K562 (cell line): ENCODE measurements around the gene RGS17. TPM values are rescaled to one million over a fixed set of nuclear protein-coding genes. Genes with fewer than 3 reads are reported as not detected.

Experiments used
- ATAC-seq: fragments of 200-7000 bp; cut with Tn5 transposase; 3 replicates; pipeline ENCODE4 v1.9.1; 2020; ENCODE audit warnings: moderate library complexity
- BruUV-seq: library from RNA; stranded (reverse); fragments of 400-500 nt; replicated peaks from 2 replicates; lab custom pipeline; 2021; lab: Mats Ljungman, UMichigan
- CTCF ChIA-PET: fragments of 300-600 bp; formaldehyde crosslinking; extraction: SDS; loops from one replicate; lab custom pipeline; 2021; ENCODE audit warnings: low intra/inter-chr PET ratio; lab: Yijun Ruan, JAX
- POLR2A ChIA-PET: fragments of 300-600, 350-650 bp; sonication (Branson Sonifier 250); formaldehyde crosslinking; extraction: SDS; loops from one replicate; lab custom pipeline; 2021; ENCODE audit warnings: antibody characterized with exemption, inconsistent platforms; lab: Yijun Ruan, JAX
- DNase-seq, 4 experiments: peaks; one replicate each; pipeline versions ENCODE4 v3.0.0 to v3.0.0-alpha.2; 2011 to 2018; ENCODE audit warnings: low spot score in 3 of 4, mixed read lengths in 3 of 4; ENCODE audit errors: extremely low read depth in 1 of 4
- FAIRE-seq: peaks from 2 replicates; lab custom pipeline; 2011; peaks lifted over from hg19 to GRCh38; lab: Jason Lieb, UNC
- H2AFZ ChIP-seq: 2 replicates; pipeline ENCODE4 v1.6.0; 2011; ENCODE audit warnings: low read depth, low read length, control low read depth, inconsistent platforms
- H3K27ac ChIP-seq: fragments of 200-600 bp; 3 replicates; pipeline ENCODE4 v1.8.0; 2011; ENCODE audit warnings: low read depth, mild to moderate bottlenecking, control low read depth, inconsistent platforms, low read length, moderate library complexity, mixed read lengths; ENCODE audit errors: extremely low read depth
- H3K27me3 ChIP-seq, 2 experiments: fragments of 300-600 bp in 1 of 2; 2 replicates in 1 of 2; 3 replicates in 1 of 2; pipeline versions ENCODE4 v1.6.0 to v1.8.0; 2011; ENCODE audit warnings: inconsistent platforms in 2 of 2, low read length in 2 of 2, mild to moderate bottlenecking in 1 of 2, mixed read lengths in 1 of 2, moderate library complexity in 1 of 2; ENCODE audit not compliant: control insufficient read depth in 2 of 2, insufficient read depth in 2 of 2
- H3K36me3 ChIP-seq: fragments of 300-600 bp; 3 replicates; pipeline ENCODE4 v1.8.0; 2011; ENCODE audit warnings: mild to moderate bottlenecking, low read length, inconsistent platforms; ENCODE audit not compliant: control insufficient read depth, insufficient read depth
- H3K4me1 ChIP-seq, 2 experiments: fragments of 200-600 bp in 1 of 2; replicated peaks in 1 of 2; 2 replicates in 1 of 2; 3 replicates in 1 of 2; pipeline versions ENCODE4 v1.5.1 to v1.8.0; 2011; ENCODE audit warnings: inconsistent platforms in 2 of 2, low read length in 2 of 2, mild to moderate bottlenecking in 1 of 2, mixed read lengths in 1 of 2, moderate library complexity in 1 of 2; ENCODE audit not compliant: control insufficient read depth in 2 of 2, insufficient read depth in 2 of 2
- H3K4me2 ChIP-seq: 2 replicates; pipeline ENCODE4 v1.6.1; 2011; ENCODE audit warnings: low read length, control low read depth, inconsistent platforms, mixed read lengths; ENCODE audit not compliant: insufficient read depth
- H3K4me3 ChIP-seq: fragments of 200-600 bp; sonication (generic), shearing (Covaris generic); 2 replicates; pipeline ENCODE4 v1.5.1; 2016; ENCODE audit warnings: control low read depth, inconsistent platforms
- H3K79me2 ChIP-seq: fragments of 200-600 bp; 3 replicates; pipeline ENCODE4 v1.8.0; 2011; ENCODE audit warnings: low read length, inconsistent platforms; ENCODE audit not compliant: control insufficient read depth, insufficient read depth
- H3K9ac ChIP-seq, 2 experiments: 2 replicates each; pipeline versions ENCODE4 v1.6.0 to v1.6.1; 2011; ENCODE audit warnings: low read depth in 2 of 2, low read length in 2 of 2, control low read depth in 1 of 2, inconsistent platforms in 1 of 2, mild to moderate bottlenecking in 1 of 2, mixed read lengths in 1 of 2; ENCODE audit not compliant: insufficient read depth in 1 of 2
- H3K9me1 ChIP-seq: one replicate; pipeline ENCODE4 v1.6.0; 2011; ENCODE audit warnings: inconsistent platforms, mild to moderate bottlenecking, low read length, moderate library complexity; ENCODE audit not compliant: control insufficient read depth, insufficient read depth
- H3K9me3 ChIP-seq: replicated peaks from 2 replicates; pipeline ENCODE4 v1.5.1; 2011; ENCODE audit warnings: low read depth, low read length, inconsistent platforms; ENCODE audit not compliant: control insufficient read depth, insufficient read depth
- H4K20me1 ChIP-seq: replicated peaks from 2 replicates; pipeline ENCODE4 v1.6.1; 2011; ENCODE audit warnings: low read length, inconsistent platforms, mixed read lengths; ENCODE audit not compliant: control insufficient read depth, insufficient read depth
- KDM5B ChIP-seq: fragments of 200-600 bp; sonication (generic); IDR thresholded peaks from 2 replicates; pipeline ENCODE4 v1.6.1; 2012; ENCODE audit warnings: low read depth, mild to moderate bottlenecking, moderate library complexity, low read length, control low read depth, inconsistent platforms; ENCODE audit not compliant: insufficient replicate concordance
- POLR3A ChIP-seq: IDR thresholded peaks from 2 replicates; pipeline ENCODE4 v1.6.1; 2011; ENCODE audit warnings: borderline replicate concordance, mild to moderate bottlenecking, moderate library complexity; ENCODE audit not compliant: insufficient read length, insufficient read depth; ENCODE audit errors: extremely low read depth
- SNAPC5 ChIP-seq: fragments of 250-450 bp; sonication (Bioruptor Pico); IDR thresholded peaks from 2 replicates; pipeline ENCODE4 v1.8.0; 2021; ENCODE audit warnings: moderate library complexity, mild to moderate bottlenecking, inconsistent platforms
- TFAP4 ChIP-seq: sonication (generic); formaldehyde crosslinking; IDR thresholded peaks from 2 replicates; pipeline ENCODE4 v1.8.0; 2022; ENCODE audit warnings: missing genetic modification reagents, mild to moderate bottlenecking, moderate library complexity, borderline replicate concordance
- ZBTB8A ChIP-seq: fragments of 450-650 bp; IDR thresholded peaks from 2 replicates; pipeline ENCODE4 v1.6.1; 2018; ENCODE audit warnings: mild to moderate bottlenecking, moderate library complexity; ENCODE audit not compliant: partially characterized antibody
- ZC3H4 ChIP-seq: sonication (generic); formaldehyde crosslinking; IDR thresholded peaks from 2 replicates; pipeline ENCODE4 v1.9.0; 2021; ENCODE audit warnings: missing genetic modification reagents, borderline replicate concordance
- ZNF740 ChIP-seq, 3 experiments: fragments of 200-800 bp in 1 of 3; sonication (Bioruptor generic) in 1 of 3; sonication (generic) in 1 of 3; formaldehyde crosslinking in 1 of 3; IDR thresholded peaks; 2 replicates each; pipeline versions ENCODE4 v1.6.1 to v1.8.0; 2016 to 2022; ENCODE audit warnings: mild to moderate bottlenecking in 2 of 3, missing compliant biosample characterization in 2 of 3, missing genetic modification characterization in 2 of 3, missing genetic modification reagents in 1 of 3
- WGBS: fragments of 100-300 bp; shearing (Covaris generic); methylation state at CpG from one replicate; pipeline ENCODE4 v1.1.6; 2016; ENCODE audit warnings: low coverage, mixed read lengths; ENCODE audit not compliant: insufficient coverage; ENCODE audit errors: missing lambda C conversion rate; 5-methylcytosine and 5-hydroxymethylcytosine counted together
- in situ Hi-C: fragments of 300-500 bp; cut with MboI; formaldehyde crosslinking; loops from 4 replicates; pipeline ENCODE4 v1.15.0; 2018; ENCODE audit warnings: inconsistent platforms, mixed read lengths
- intact Hi-C: fragments of 100-400 bp; cut with micrococcal nuclease; formaldehyde crosslinking; loops from 2 replicates; pipeline ENCODE4 v1.14.2; 2022
- polyA plus RNA-seq, 8 experiments: library from polyadenylated mRNA; depleted of rRNA in 4 of 8; stranded (reverse) in 5 of 8; unstranded in 3 of 8; fragments of >200 nt; fragmentation: Nextera tagmentation in 2 of 8; fragmentation: Illumina TruSeq in 1 of 8; extraction: Ambion mirVana in 2 of 8; extraction: Trizol in 1 of 8; gene quantifications; 2 replicates each; pipeline versions ENCODE4 v1.2.1 to v1.2.3, GENCODE V29; 2011 to 2014; ENCODE audit warnings: inconsistent platforms in 1 of 8, missing spikeins in 1 of 8
- total RNA-seq, 7 experiments: library from RNA; depleted of rRNA in 6 of 7; stranded (reverse); fragments of >200 nt in 6 of 7; fragmentation: Illumina TruSeq in 2 of 7; extraction: Trizol in 2 of 7; gene quantifications; 2 replicates each; pipeline versions ENCODE4 v1.2.1 to v1.2.3, GENCODE V29; 2011 to 2021; ENCODE audit warnings: low replicate concordance in 1 of 7

Gene RGS17
- total and polyA plus RNA-seq, 9 of the 15 experiments (the other 6 are each of a cell fraction or from before 2014, with no cell fraction given): 0.01 to 0.14 (median 0.08) TPM; not detected in 6

GRCh38 chr6:153047386-153047785 lies 83.7 kb downstream of the RGS17 start:
- no peaks in the 10 kb centered on the region for H3K9me3 ChIP-seq
- BruUV-seq: no TSS peak
- no peaks in the 10 kb centered on the region for H3K79me2 ChIP-seq
- intact Hi-C loops: no loop called here
- WGBS: 0% methylated on average over 2 of the region's 2 CpGs
- FAIRE-seq: no peak
- in situ Hi-C loops: no loop called here
- no peaks in the 10 kb centered on the region for H3K27me3 ChIP-seq
- no peak overlapping the region for H3K9ac ChIP-seq
- H4K20me1 ChIP-seq: no peaks in the 10 kb centered on the region
- no peak overlapping the region for H3K4me2 ChIP-seq
- H3K36me3 ChIP-seq: no peaks in the 10 kb centered on the region
- H3K9me1 ChIP-seq: no peaks in the 10 kb centered on the region
- ChIA-PET CTCF (no interaction called here), POLR2A (no interaction called here)
- no peak for ATAC-seq
- no peak for DNase-seq
- no peaks in the 10 kb centered on the region for H3K4me1 ChIP-seq
- no peak overlapping the region for H3K4me3 ChIP-seq
- no peak overlapping the region for H3K27ac ChIP-seq
- H2AFZ ChIP-seq: no peak overlapping the region
- TF ChIP-seq ZC3H4 (CRISPR knock-in tag): no peak
- no peak for TF ChIP-seq ZBTB8A
- no peak for TF ChIP-seq SNAPC5 (CRISPR knock-in tag)
- TF ChIP-seq ZNF740 (CRISPR knock-in tag; IDR thresholded peaks at IDR 0.05): no peak
- no peak for TF ChIP-seq ZNF740 (tag; IDR thresholded peaks at IDR 0.05)
- TF ChIP-seq POLR3A: no peak
- no peak for TF ChIP-seq TFAP4 (CRISPR knock-in tag)
- TF ChIP-seq KDM5B: no peak
